CD4-positive, alpha-beta T cell treated with Interferon gamma for 1 hour (primary cell): Measurements from ENCODE around the gene SPIRE1.
"Not testable (repeated sequence)": the region's sequence is repeated elsewhere in the genome, so short reads cannot be mapped to it uniquely, and the experiment has no call there.

Experiments used
- DNase-seq: peaks from one replicate; pipeline ENCODE4 v3.0.0-alpha.2; 2020

SPIRE1 gene

GRCh38 chr18:12551943-12552878, 105.7 kb downstream of the SPIRE1 start:
- DNase-seq = not testable (repeated sequence)

GRCh38 chr18:12551466-12551865, 106.4 kb downstream of the SPIRE1 start:
- not testable (repeated sequence) for DNase-seq

DNA sequence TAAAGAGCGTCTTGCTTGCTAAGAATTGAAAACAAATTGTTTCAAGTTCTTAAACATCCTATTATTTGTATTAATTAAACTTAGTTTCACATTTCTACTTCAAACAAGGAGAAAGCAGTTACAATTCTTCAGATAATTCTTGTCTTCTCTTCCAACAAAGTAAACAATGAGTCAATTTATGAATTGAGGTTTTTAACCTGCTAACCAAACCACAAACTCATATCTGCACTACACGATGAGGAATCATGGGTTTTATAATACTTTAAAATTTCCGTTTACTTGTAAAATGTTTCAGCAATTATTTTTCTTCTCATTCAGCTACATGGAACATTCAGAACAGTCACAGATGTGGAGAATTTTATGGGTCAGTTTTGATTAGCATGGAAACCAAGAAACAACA, 114.2 kb downstream of the SPIRE1 start:
- DNase-seq = no peak

DNA sequence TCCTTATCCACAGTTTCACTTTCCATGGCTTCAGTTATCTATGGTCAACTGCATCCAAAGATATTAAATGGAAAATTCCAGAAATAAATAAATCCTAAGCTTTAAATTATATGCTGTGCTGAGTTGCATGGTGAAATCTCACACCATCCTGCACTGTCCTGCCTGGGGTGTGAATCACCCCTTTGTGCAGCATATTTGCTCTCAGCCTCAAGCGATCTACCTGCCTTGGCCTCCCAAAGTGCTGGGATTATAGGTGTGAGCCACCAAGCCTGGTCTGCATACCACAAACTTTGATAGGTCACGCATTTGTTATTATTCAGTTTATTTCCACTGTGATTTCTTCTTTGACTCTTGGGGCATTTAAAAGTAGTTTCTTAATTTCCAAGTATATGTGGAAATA, 117.2 kb downstream of the SPIRE1 start:
- no peak for DNase-seq

DNA sequence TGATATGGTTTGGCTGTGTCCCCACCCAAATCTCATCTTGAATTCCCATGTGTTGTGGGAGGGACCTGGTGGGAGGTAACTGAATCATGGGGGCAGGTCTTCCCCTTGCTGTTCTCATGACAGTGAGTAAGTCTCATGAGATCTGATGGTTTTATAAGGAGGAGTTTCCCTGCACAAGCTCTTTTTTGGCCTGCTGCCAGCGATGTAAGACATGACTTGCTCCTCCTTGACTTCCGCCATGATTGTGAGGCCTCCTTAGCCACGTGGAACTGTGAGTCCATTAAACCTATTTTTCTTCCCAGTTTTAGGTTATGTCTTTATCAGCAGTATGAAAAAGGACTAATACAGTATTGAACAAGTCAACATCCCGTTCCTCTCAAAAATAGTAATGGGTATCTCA, 118.7 kb downstream of the SPIRE1 start:
- DNase-seq = not testable (repeated sequence)

DNA sequence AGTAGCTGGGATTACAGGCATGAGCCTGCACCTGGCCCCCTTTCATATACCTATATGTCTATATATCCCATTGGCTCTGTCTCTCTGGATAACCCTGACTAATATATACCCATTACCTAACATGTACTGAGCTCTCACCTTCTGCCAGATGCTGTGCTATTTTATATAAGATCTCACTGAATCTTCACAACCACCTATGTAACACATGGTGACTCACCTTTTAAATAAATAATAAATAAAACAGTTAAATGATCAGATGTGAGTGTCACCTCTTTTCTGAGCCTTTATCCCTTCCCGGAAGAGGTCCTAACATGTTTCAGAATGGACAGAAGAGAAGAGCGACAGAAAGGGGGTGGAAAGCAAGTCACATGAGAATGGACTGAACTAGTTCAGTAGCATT, 123.1 kb downstream of the SPIRE1 start:
- no peak for DNase-seq

DNA sequence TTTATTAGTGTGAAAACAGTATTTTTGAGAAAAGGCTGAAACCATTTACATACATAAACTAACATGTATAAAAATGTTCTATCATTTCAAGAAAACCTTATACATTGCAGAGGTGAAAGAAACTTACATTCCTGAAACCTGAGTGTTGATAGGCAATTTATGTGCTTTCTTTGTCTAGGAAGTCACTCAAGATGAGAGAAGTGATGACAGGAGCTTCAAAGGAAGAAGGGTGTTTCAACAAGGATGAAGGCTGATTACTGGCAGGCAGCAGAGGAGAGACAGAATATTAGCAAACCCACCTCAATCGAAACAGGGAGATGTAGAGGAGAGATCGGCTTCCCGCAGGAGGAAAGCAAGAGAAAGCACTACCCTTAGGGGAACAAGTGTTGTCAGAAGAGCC, 125.2 kb downstream of the SPIRE1 start:
- DNase-seq = no peak

- DNase-seq = no peak
Observed at GRCh38 chr18:12531749-12532148, 126.2 kb downstream of the SPIRE1 start.

GRCh38 chr18:12520442-12520992, 137.4 kb downstream of the SPIRE1 start:
- no peak for DNase-seq

DNA sequence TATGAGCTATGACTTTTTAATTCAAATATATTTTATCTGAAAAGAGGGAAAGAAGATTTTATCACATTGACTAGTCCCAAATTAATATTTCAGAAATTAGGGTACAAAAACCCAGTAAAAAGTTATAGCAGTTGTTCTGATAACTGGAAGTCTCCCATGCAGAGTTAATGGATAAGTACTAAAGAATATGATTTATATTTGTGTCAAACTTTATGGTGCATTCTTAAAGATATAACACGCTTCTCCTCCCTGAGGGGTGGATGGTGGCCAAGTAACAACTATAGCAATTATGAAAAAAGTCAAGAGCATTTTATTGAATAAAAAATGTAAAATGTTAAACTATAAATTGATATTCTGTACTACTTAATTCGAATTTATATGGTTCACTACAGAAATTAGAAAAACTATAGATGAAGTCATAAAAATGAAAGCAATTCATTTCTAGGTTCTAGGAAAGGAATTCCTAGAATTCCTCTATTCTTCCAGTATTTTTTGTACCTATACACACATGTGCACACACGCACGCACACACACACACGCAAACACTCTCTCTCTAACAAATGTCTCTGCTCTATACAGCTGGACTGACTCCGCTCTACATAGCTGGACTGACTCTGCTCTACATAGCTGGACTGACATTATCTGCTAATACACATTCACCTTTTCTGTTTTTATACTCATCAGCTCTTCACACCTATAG, 138.9 kb downstream of the SPIRE1 start:
- DNase-seq = no peak

DNA sequence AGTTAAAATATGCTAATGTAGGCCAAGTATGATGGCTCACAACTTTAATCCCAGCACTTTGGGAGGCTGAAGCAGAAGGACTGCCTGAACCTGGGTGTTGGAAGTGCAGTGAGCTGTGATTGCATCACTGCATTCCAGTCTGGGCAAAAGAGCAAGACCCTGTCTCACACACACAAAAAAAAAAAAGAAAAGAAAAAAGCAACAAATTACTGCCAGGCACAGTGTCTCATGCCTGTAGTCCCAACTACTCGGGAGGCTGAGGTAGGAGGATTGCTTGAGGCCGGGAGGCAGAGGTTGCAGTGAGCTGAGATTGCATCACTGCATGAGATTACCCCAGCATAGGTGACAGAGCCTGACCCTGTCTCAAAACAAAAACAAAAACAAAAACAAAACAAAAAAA, 139.6 kb downstream of the SPIRE1 start:
- DNase-seq = no peak

DNA sequence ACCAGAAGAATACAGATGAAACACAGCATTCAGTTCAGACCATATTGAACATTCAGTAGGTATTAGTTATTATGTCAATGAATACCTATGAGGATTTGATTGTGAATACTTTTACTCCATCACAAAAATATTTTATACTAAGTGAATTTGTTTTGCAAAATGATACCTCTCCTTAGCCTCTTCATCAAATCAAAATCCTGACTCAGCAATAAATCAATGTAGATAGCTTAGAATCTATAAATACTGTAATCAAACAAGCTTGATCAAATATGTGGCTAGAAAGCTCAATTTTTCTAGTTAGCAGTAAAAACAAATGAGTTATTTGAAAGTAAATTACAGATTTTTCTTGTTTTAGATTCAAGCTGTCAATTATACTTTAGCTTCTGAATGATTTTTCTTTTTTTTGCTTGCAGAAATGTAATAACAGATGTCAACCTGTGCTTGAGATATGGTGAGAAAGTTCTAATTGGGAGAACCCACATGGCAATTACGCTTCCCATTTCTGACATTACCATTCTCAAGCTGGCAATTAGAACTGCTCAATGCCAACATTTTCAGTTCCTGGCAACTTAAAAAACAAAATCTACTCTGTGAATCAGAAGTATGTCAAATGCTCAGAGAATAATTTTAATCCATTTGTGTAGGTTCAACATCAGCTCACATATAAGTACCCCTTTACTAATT, 140.6 kb downstream of the SPIRE1 start:
- DNase-seq = no peak

- no peak for DNase-seq
Observed at GRCh38 chr18:12516049-12516630, 141.8 kb downstream of the SPIRE1 start.

GRCh38 chr18:12515550-12515949, 142.4 kb downstream of the SPIRE1 start:
- DNase-seq = no peak

- DNase-seq = no peak
Observed at GRCh38 chr18:12507007-12507406, 150.9 kb downstream of the SPIRE1 start.

DNA sequence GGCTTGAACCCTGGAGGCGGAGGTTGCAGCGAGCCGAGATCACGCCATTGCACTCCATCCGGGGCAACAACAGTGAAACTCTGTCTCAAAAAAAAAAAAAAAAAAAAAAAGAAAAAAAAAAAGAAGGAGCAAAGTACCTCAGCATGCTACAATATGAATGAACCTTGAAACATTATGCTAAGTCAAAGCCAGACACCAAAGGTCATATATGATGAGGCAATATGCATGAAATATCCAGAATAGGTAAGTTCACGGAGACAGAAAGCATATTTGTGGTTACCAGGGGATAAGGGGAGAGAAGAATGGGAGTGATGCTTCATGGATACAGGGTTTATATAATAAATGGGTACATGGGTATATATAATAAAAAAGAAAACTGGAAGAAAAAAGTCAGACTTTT, 156.9 kb downstream of the SPIRE1 start:
- DNase-seq = no peak

GRCh38 chr18:12497839-12498238, 160.1 kb downstream of the SPIRE1 start:
- DNase-seq = no peak

DNA sequence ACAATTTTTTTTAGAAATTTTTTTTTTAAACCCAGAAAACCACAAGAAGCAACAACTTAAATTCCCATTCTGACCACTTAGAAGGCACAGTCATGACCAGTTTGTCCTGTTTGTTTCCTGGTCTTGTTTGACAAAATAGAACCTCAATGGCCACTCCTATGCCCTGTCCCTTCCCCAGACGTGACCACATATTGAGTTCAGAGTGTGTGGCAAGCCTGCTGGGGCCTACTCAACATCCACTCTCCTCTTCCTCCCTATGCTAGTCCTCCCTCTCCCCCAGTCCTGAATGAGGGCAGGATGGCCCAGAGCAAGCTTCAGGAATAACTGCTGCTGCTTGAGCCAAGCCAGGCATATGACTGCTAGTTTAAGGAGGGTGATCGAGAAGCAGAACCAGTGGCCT, 160.6 kb downstream of the SPIRE1 start:
- no peak for DNase-seq

DNA sequence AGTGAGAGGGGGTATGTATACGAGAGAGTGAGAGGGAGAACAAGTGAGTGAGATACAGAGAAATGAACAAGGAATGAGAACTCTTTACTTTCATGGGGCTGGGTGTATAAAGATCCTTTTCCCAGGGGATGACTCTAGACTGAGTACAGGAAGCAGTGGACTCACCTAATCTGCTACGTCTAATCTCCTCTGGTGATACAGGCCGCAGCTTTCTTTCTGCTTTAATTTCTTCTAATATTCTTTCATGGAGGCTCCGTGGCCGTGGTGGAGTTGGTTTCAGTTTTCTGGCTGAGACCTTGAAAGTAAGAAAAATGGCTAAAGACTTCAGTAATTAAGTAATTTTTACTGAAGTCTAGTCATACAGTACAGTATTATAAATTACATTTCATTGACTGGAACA, 165.0 kb downstream of the SPIRE1 start:
- DNase-seq = no peak

DNA sequence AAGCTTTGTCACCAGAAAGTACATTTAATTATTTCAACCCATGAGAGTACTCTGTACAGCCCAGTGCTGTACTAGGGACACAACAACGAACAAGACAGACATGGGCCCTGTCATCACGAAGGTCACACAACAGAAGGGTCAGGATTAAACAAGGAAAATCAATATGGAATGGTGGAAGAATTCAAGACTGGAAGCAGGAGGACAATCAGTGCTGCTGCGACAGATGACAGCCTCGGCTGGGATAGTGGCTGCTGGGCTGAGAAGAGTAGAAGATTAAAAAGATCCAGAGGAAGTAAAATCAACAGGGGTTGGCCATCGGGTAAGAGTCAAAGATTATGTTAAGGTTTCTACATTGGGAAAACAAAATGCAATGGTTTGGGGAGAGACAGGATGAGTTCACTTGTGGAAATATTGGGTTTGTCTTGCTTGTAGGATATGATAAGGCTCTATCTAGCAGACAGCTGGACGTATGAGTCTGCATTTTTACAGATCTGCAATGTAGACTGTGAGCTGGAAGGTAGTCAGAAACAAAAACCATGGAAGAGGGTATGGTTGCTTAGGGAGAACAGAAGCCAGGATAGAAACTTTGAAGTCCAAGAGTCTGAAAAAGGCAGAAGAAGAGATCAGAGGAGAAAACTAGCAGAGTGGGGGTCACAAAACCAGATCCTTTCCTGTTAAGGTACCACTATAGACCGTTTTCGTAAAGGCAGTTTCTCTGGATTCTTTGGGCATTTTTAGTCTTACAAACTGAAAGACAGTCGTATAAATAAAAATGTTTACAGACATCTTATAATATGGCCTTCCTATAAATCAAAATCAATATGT, 166.1 kb downstream of the SPIRE1 start:
- no peak for DNase-seq

DNA sequence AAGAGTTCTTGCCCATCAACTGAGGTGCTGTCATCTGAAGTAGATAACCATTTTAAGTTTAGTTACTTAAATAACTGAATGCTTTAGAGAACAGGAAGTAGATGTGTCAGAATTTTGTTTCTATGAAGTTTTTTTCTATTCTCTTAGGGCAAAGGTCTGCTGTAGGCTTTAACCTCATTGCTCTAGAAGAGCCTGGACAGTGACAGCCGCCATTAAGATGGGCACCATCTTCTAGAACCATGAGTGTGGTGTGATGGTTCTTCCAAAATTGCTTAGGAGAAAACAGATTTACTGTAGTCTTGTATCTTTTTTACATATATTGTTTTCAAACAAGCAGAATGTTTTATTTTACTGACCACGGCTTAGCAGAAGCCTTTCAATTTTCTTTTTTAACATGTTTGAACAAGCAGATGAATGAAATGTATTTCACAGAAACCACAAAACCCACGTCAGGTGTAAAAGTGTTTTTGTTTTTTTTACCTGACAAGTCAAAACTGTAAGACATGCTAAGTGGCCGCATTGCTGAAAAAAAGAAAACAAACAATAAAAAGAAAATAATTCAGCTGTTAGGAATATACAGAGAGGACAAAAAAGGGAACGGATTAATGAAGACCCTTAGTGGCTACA, 172.3 kb downstream of the SPIRE1 start:
- no peak for DNase-seq

DNA sequence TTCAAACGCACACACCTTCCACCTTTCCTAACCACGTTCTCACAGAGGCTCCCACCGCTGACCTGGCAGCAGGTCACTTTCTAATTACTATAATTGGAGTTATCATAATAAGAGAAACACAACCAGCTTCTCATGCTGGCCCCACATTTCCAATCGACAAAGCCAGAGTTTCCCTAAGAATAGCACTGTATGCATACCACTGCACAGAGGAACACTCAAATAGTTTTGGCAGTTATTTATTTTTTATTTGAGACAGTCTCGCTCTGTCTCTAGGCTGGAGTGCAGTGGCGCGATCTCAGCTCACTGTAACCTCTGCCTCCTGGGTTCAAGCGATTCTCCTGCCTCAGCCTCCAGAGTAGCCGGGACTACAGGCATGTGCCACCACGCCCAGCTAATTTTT, 176.0 kb downstream of the SPIRE1 start:
- DNase-seq = not testable (repeated sequence)
